HG03066 (cell line): ENCODE data around the gene CENPP.

Experiments
- ATAC-seq: cut with Tn5 transposase; IDR thresholded peaks from one replicate; pipeline ENCODE4 v1.9.1; 2021; ENCODE audit warnings: low read depth; ENCODE audit not compliant: unreplicated experiment

CENPP gene

GRCh38 chr9:92631452-92632343, 305.9 kb downstream of the CENPP start:
- ATAC-seq = no peak

DNA sequence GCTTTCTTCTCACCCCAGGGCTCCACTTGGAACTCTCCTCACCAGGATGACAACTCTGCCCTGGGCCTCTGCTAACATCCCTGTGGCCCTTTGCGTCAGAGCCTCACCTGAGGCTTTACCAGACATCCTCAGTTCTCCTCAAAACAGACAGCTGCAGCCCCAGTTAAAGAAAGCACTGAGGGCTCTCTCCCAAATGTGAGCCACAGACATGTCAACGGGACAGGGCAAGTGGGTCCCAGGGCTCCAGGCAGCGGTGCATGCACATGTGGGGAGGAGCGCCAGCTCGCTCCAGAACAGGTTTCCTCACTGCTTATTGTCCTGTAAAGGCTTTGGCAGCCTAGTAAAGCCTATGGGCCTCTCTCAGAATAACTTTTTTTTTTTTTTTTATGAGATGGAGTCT, 306.9 kb downstream of the CENPP start:
- no peak for ATAC-seq

GRCh38 chr9:92633614-92634278, 308.0 kb downstream of the CENPP start:
- ATAC-seq = no peak

DNA sequence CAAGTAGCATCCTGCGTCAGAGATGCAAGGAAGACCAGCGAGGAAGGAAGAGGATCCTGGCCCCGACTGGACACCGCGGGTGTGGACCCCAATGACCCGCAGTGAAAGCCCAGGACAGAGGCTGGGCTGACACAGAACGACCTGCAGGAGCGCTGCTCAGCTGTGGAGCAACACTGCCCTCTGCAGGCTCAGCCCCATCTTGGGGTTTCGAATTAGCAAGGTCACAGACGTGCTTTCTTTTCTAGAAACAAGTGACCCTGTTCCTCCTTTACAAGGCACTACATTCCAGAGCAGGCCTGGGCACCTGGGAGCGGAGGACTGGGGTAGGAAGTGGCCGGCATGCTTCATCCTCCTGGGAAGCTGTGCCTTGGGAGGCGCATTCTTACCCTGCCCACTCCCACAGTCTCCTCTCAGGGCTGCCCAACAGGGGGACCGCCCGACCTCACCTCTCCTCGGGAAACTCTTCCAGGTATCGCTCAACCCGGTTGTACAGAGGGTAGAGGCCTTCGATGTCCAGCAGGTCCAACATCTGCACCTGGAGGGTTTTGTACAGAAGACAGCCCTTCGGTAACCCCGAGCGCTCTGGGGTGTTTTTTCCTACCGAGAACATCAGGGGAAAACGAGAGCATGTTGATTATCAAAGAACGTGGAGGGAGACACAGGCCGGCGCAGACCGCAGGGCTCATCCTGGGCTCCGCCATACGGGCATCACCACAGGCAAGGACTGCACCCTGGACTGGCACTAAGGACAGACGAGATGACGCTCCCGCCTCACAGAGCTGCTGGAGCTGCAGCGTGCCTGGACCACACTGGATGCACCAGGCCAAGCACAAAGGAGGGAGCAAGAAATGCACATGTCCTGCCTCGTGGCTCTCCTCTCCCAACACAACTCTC, 309.2 kb downstream of the CENPP start:
- ATAC-seq = peak; percentile 58

- ATAC-seq = no peak
Observed at GRCh38 chr9:92635760-92636159, 310.0 kb downstream of the CENPP start.

DNA sequence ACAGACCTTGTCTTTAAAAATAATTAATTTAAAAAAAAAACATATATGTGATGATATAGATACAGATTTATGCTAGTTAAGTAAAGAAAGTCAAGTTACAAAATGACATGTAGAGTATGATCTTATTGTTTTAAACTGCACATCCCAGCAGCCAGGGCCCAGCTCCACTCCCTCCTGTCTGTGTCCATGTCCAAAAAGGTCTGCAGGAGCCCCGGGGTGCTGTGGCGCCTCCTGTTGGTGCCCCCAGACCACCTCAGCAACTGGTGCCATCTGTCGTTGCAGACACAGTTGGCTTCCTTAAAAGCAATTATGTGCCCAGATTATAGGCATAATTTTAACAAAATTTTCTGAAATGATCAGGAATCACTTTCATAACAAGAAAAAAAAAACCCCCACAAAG, 310.9 kb downstream of the CENPP start:
- ATAC-seq = no peak

GRCh38 chr9:92637326-92637725, 311.6 kb downstream of the CENPP start:
- no peak for ATAC-seq

GRCh38 chr9:92637886-92638620, 312.3 kb downstream of the CENPP start:
- ATAC-seq = no peak

DNA sequence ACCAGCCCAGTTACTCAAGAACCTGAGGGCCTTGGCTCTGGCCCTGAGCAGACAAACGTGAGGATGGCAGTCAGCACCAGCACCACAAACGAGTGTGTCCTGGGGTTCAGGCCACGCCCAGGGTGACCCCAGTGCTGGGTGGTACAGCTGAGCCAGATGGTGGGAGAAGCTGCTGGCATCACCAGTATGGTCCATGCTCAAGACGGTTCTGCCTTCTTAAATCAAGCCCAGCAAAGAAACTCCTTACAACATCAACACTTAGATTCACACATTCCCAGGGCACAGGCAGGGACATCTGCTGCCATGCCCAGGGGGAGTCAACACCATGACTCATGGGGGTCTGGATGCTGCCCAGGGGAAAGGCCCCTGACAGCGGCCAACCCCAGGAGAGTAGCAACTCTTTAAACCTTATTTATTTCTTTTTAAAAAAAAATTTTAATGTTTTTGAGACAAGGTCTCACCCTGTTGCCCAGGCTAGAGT, 312.9 kb downstream of the CENPP start:
- ATAC-seq = no peak

- no peak for ATAC-seq
Observed at GRCh38 chr9:92639124-92639523, 313.4 kb downstream of the CENPP start.

DNA sequence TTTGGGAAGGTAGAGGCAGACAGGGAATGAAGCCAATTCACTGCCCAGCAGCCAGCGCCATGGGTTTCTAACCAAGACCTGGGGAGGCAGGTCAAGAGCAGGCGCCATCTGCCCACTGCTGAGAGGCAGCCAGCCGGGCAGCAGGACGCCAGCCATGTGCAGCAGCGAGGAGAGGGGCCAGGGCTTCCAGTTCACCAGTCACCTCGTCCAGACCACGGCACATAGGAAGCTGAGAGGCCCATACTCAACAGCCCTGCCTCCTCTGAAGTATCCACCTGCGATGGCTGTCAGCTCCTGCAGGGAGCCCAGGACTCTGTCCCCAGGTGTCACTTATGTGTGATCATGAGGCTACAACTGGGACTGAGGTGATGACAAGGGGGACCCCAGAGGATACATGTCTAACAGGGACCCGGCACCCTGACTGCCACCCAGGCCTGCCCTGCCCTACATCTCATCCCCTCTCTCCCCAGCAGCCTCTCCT, 314.1 kb downstream of the CENPP start:
- ATAC-seq = no peak

DNA sequence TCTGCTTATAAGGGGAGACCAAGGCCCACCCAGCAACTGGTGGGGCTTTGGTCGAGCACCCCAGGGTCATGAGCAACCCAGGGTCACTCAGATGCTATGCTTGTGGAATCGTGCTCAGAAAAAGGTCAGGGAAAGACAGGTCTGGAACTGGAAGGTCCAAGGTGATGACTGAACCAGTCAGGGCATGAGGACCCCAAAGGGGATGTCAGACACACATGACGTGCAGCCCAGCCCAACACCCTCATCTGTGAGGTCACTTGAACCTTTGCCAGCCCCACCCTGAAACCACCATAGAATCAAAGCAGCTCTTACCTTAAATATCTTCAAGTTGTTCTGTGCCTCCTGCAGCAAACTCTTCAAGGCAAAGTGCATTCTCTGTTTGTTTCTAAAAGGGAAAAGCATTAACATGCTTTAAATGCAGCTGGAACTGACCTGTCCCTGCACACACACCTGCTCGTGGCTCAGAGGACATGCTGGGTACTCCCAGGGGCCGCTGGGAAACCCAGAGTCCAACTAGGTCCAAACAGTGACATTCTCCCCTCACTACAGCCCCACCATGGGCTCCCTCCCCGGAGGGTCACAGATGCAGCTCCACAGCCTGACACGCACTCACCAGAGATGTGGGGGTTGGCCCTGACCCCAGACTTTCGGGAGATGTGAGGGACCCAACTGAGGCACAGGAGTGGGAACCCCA, 314.8 kb downstream of the CENPP start:
- no peak for ATAC-seq

- ATAC-seq = no peak
Observed at GRCh38 chr9:92641092-92641809, 315.5 kb downstream of the CENPP start.

- ATAC-seq = no peak
Observed at GRCh38 chr9:92642041-92642451, 316.3 kb downstream of the CENPP start.

GRCh38 chr9:92642564-92642963, 316.8 kb downstream of the CENPP start:
- ATAC-seq = no peak

DNA sequence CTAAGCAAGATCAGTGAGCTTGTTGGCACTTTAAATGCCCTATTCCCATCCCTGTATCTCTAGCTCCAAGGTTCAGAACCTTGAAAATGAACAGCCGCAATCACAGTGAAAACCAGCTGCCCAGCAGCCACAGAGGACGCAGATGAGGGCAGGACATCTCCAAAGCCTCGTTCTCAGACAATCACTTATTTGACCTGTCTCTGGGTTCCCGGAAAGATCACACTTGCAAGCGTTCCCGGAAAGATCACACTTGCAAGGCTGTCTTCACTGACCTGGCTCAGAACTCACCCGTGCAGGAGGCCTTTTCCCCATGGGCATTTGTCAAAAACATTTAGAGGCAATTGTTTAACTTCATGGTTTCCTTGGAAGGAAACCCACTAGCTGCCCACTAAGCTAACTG, 318.5 kb downstream of the CENPP start:
- ATAC-seq = no peak

DNA sequence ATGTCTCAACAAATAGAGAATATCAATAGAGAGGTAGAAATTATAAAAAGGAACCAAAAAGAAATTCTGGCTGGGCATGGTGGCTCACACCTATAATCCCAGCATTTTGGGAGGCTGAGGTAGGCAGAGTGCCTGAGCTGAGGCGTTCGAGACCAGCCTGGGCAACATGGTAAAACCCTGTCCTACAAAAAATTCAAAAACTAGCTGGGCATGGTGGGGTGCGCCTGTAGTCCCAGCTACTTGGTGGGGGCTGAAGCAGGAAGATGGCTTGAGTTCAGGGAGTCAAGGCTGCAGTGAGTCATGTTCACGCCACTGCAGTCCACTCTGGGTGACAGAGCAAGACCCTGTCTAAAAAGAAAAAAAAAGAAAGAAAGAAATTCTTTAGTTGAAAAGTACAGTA, 319.3 kb downstream of the CENPP start:
- ATAC-seq = no peak

GRCh38 chr9:92647671-92648473, 322.1 kb downstream of the CENPP start:
- ATAC-seq = no peak
